OCI-LY3 (cell line): ENCODE measurements around the gene MMP17.
A peak's percentile ranks its signal among the peaks of the same experiment; 100 is the strongest.

Experiments used
- H2AFZ ChIP-seq: fragments of 200-600, 300-600 bp; shearing (Covaris generic); 2 replicates; pipeline ENCODE4 v1.6.0; 2014; ENCODE audit warnings: antibody characterized with exemption, low read depth, low read length
- H3K27ac ChIP-seq: fragments of 200-600, 300-600 bp; sonication (generic); 2 replicates; pipeline ENCODE4 v1.5.1; 2014; ENCODE audit warnings: mild to moderate bottlenecking, low read length, moderate library complexity, mixed read lengths
- H3K27me3 ChIP-seq: fragments of 200-600, 300-600 bp; sonication (generic); 2 replicates; pipeline ENCODE4 v1.6.1; 2014; ENCODE audit warnings: low read depth, low read length, mixed read lengths
- H3K36me3 ChIP-seq: fragments of 200-600, 300-600 bp; sonication (generic); replicated peaks from 2 replicates; pipeline ENCODE3; 2014; ENCODE audit warnings: low read depth, low read length, mixed read lengths
- H3K4me1 ChIP-seq: fragments of 300-600, 200-600 bp; sonication (generic); 2 replicates; pipeline ENCODE4 v1.6.1; 2014; ENCODE audit warnings: low read length, mixed read lengths
- H3K4me2 ChIP-seq: fragments of 200-600, 300-600 bp; sonication (generic); 2 replicates; pipeline ENCODE4 v1.6.1; 2014; ENCODE audit warnings: low read length, mixed read lengths
- H3K4me3 ChIP-seq: fragments of 300-600, 200-600 bp; sonication (generic); 2 replicates; pipeline ENCODE4 v1.5.1; 2014; ENCODE audit warnings: antibody characterized with exemption, mild to moderate bottlenecking, low read length, moderate library complexity
- H3K79me2 ChIP-seq: fragments of 300-600, 200-600 bp; shearing (Covaris generic); 2 replicates; pipeline ENCODE4 v1.6.1; 2014; ENCODE audit warnings: mild to moderate bottlenecking, low read length, mixed read lengths
- H3K9ac ChIP-seq: fragments of 300-600, 200-600 bp; shearing (Covaris generic); 2 replicates; pipeline ENCODE4 v1.6.0; 2014; ENCODE audit warnings: mild to moderate bottlenecking, low read length, moderate library complexity
- H3K9me3 ChIP-seq: fragments of 200-600, 300-600 bp; shearing (Covaris generic); 2 replicates; pipeline ENCODE4 v1.6.1; 2014; ENCODE audit warnings: low read length, mixed read lengths; ENCODE audit not compliant: insufficient read depth
- H4K20me1 ChIP-seq: fragments of 200-600, 300-600 bp; sonication (generic); 2 replicates; pipeline ENCODE4 v1.6.1; 2016; ENCODE audit warnings: low read length, mixed read lengths; ENCODE audit not compliant: insufficient read depth
- CTCF ChIP-seq: fragments of 200-600, 300-600 bp; sonication (generic); IDR thresholded peaks from 2 replicates; pipeline ENCODE4 v1.5.1; 2014; ENCODE audit warnings: antibody characterized with exemption, low read length, low read depth
- EZH2phosphoT487 ChIP-seq: fragments of 200-600 bp; shearing (Covaris generic); IDR thresholded peaks from 2 replicates; pipeline ENCODE4 v1.6.1; 2018; ENCODE audit warnings: antibody characterized with exemption, mixed run types, low read depth

The MMP17 gene

DNA sequence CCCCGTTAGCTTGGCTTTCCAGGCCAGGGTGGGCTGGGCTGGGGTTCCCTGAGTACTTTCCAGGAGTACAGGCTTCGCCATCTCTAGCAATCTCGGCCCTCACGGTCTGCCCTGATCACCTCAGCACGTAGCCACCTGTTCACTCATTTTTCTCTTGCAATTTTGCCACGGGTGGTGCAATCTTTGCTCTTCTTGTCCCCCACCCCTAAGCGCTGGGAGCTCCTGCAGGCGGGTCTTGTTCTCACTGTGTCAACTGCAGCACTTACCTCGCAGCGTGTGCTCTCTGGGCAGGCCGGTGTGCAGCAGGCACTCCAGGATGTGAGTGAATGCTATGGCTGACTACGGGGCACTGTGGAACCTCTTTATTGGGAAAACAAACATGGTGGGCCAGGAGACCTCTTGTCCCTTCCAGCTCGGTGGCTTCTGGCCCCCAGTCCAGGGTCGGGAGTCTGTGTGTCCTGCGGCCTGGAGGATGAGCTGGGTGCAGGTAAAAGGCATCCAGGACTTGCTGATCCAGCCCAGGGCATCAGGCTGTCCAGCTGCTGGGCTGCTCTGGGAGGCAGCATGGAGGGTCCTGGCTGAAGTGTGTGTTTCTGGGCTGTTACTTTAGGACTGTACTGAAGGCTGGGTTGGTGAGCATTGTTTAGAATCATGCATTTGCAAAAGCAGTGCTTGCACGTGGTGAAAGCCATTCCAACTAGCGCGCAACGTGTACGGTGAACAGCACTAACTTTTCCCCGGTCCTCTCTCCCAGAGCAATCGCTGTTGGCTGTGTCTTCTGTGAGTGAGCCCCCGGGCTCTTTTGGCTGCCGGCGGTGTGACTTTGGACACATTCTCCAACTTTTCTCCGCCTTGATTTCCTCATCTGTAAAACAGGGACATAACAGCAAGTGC lies 64.8 kb downstream of the MMP17 start:
- TF ChIP-seq CTCF (no peak), EZH2phosphoT487 (no peak)
- Histone ChIP-seq H3K9ac (no peak overlapping the region), H3K79me2 (peaks cover 10% of the 10 kb centered on the region), H3K27me3 (no peaks in the 10 kb centered on the region), H3K4me2 (no peak overlapping the region), H2AFZ (no peak overlapping the region), H3K4me3 (no peak overlapping the region), H3K36me3 (peaks cover 10% of the 10 kb centered on the region), H3K4me1 (peaks cover 11% of the 10 kb centered on the region), H4K20me1 (peaks cover 19% of the 10 kb centered on the region), H3K9me3 (no peaks in the 10 kb centered on the region), H3K27ac (no peak overlapping the region)

DNA sequence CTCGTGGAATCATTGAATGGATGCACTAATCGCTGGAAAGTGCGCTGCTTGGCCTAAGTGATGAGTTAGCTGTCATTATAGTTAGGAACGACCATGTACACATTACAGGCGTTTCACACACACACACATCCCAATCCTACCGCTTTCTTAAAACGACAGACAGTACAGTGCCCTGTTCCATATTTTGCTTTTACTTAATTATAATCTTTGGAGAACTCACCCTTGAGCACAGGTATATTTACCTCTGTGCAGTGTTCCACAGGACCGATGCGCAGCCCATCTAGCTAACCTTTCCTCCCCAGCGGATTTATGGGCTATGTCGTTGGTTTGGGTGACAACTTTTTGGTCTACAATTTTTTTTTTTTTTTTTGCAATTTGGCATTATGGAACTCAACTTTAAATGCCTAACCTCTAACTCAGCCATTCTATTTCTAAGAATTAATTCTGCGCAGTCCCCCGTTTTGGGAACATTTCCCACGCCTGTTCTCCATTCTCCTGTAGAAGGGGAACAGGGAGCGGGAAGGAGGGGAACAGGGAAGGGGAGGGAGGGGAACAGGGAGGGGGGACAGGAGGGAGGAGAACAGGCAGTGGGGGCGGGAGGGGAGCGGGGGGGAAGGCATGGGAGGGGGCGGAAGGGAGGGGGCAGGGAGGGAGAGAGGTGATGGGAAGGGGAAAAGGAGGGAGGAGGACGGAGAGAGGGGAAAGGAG lies 65.6 kb downstream of the MMP17 start:
- peak overlapping the region; percentile 61 for H3K4me3 ChIP-seq
- H3K9ac ChIP-seq = no peak overlapping the region

DNA sequence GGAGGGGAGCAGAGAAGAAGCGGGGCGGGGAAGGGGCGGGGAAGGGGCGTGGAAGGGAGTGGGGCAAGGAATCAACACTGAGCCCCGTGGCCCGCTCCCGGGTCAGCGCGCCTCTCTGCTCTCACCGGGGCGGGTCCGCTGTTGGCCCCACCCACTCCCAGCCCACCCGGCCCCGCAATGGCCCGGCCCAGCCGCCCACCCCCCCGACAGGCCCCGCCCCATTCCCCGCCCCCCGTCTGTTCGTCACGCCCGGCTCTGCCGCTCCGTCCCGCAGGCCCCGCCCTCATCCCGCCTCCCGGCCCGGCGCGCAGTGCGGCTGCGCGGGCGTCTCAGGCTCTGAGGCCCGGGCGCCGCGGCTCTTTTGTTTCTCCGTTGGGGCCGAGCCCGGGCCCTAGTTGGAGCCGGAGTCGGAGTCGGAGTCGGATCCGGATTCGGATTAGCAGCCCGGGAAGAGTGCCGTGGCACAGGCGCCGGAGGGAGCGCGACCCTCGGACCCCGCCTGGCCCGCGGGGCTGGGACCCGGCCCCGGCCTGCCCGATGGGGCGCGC lies 66.2 kb downstream of the MMP17 start, which contains the start of gene ULK1:
Gene ULK1 (plus strand): TSS at position 310 of the 548 bp plus-strand sequence. CDS start 380 bp downstream, outside the sequence.
- Histone ChIP-seq H3K27ac (no peak within 1 kb of the TSS), H3K4me1 (peaks cover 11% of the 10 kb centered on the region), H3K9me3 (no peaks in the 10 kb centered on the region), H2AFZ (0 out of 2 replicates have a peak within 1 kb of the TSS, but pooled peaks have one; percentile 11), H4K20me1 (peaks cover 23% of the 10 kb centered on the region), H3K79me2 (peaks cover 10% of the 10 kb centered on the region), H3K4me3 (peak within 1 kb of the TSS; percentile 99), H3K27me3 (no peaks in the 10 kb centered on the region), H3K9ac (peak within 1 kb of the TSS; percentile 88), H3K36me3 (peaks cover 10% of the 10 kb centered on the region), H3K4me2 (peak within 1 kb of the TSS; percentile 100)
- TF ChIP-seq CTCF = no peak
- TF ChIP-seq EZH2phosphoT487 = no peak

More for the DNA sequence above, 65.6 kb downstream of the MMP17 start:
- Histone ChIP-seq H3K4me1 (peaks cover 11% of the 10 kb centered on the region), H3K36me3 (peaks cover 10% of the 10 kb centered on the region), H3K9me3 (no peaks in the 10 kb centered on the region), H2AFZ (0 out of 2 replicates have a peak overlapping the region, but pooled peaks have one; percentile 11), H3K79me2 (peaks cover 10% of the 10 kb centered on the region), H4K20me1 (peaks cover 23% of the 10 kb centered on the region), H3K27ac (no peak overlapping the region), H3K27me3 (no peaks in the 10 kb centered on the region), H3K4me2 (peak overlapping the region; percentile 44)
- TF ChIP-seq CTCF (no peak), EZH2phosphoT487 (no peak)
